Loucy (cell line): ENCODE results near the gene ASB13.

Experiments
- CTCF ChIP-seq: fragments of 200-600 bp; sonication (generic); conservative IDR thresholded peaks from 2 replicates; pipeline ENCODE4 v1.5.1; 2014; ENCODE audit warnings: mild to moderate bottlenecking, antibody characterized with exemption, low read length
- EZH2phosphoT487 ChIP-seq: fragments of 200-600 bp; IDR thresholded peaks from 2 replicates; pipeline ENCODE4 v1.6.1; 2018; ENCODE audit warnings: antibody characterized with exemption, mild to moderate bottlenecking, moderate library complexity, borderline replicate concordance

- TF ChIP-seq CTCF (no peak), EZH2phosphoT487 (no peak)
Observed at GRCh38 chr10:5652746-5653145, 13.6 kb downstream of the ASB13 start.
